Activated CD8-positive, alpha-beta memory T cell treated with anti-CD3 and anti-CD28 coated beads for 4 hours (primary cell): Measurements from ENCODE around the gene ACTN1.

Experiments
- DNase-seq, 2 donors: peaks; one replicate each; pipeline ENCODE4 v3.0.0-alpha.2; 2020; ENCODE audit warnings: low read depth in 2 of 2

Gene ACTN1

DNA sequence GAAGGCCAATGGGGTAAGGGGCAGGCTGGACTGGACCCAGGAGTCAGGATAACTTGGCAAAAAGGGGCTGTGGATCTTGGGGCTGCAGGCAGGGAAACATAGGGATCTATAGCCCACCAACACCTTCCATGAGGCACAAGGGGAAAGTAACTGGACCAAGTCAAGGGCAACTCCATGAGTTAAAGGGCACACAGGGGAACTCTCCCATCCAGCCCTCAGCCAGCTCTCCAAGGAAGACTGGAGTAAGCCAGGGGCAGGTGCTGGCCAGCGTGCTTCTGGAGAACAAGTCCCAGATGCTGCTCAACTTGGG, 154.9 kb downstream of the ACTN1 start:
- no peak for DNase-seq
